CD4-positive, alpha-beta T cell treated with Interleukin-4 for 1 hour (primary cell): ENCODE measurements around the gene ANKFN1.

Experiments used
- DNase-seq, 2 donors: peaks; one replicate each; pipeline ENCODE4 v3.0.0-alpha.2; 2020 to 2022

ANKFN1 gene

GRCh38 chr17:56451629-56452028 is 298.4 kb downstream of the ANKFN1 start:
- no peak for DNase-seq

- no peak for DNase-seq
Measured at GRCh38 chr17:56452461-56452860, 299.2 kb downstream of the ANKFN1 start.

DNA sequence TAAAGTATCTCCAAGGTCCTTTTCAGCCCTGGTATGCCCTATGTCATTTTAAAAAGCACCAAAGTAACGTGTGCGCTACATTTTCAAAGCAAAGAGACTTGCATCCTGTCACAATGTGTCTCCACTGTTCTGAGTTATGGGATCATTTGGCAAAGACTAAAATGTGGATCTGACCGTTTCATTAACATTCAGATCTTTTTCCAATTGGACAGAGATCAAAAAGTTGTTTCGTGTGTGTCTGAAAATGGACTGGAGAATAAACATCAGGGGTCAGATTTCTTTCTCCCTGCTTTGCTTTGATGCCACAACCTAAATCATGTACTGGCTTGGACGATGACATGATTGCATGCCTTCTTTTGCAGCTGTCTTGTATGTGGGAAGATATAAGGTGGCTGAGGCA is 304.2 kb downstream of the ANKFN1 start:
- no peak for DNase-seq

GRCh38 chr17:56465886-56466285 is 312.6 kb downstream of the ANKFN1 start:
- DNase-seq = no peak

DNA sequence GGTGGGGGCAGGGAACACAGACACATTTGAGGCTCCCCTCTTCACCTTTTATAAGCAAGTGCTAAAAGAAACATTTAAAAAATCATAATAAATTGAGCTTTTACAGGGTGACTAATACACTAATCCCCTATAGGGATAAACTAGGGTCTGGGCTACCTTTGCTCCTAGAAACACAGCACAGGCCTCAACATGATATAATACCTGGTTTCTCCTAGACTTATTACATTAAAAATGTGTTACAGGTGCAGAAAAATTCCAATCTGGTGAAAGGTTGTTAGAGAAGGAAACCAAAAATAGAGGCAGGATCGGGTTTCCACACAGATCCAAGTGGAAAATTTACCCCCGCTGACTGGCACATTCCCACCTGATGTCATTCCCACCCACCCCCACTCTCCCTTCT is 315.6 kb downstream of the ANKFN1 start:
- no peak for DNase-seq

DNA sequence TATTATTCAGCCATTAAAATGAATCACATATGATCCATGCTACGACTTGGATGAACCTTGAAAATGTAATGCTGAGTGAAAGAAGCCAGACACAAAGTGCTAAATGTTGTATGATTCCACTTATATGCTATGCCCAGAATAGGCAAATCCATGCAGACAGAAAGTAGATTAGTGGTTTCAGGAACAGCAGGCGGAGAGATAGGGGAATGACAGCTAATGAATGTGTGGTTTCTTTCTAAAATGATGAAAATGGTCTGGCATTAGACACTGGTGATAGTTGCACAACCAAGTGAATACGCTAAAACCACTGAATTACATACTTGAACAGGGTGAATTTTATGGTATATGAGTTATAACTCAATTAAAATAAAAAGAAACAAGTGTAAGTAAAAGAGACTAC is 318.4 kb downstream of the ANKFN1 start:
- DNase-seq = no peak

DNA sequence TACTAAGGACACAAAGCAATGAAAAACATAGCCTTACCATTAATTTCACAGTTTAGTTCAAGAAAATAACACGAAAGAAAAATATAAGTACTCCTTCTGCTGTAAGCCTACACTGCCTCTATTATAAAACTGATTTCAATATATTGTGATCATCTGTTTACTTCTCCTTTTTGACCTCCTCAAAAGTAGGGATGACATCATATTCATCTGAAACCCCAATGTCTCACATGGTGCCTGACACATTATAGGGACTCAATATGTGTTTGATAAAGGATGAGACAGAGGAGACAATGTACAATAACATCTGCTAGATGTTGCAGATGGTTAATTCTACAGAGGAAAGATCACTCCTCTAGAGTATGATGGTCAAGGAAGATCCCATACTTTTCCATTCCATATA is 321.8 kb downstream of the ANKFN1 start:
- DNase-seq = no peak

DNA sequence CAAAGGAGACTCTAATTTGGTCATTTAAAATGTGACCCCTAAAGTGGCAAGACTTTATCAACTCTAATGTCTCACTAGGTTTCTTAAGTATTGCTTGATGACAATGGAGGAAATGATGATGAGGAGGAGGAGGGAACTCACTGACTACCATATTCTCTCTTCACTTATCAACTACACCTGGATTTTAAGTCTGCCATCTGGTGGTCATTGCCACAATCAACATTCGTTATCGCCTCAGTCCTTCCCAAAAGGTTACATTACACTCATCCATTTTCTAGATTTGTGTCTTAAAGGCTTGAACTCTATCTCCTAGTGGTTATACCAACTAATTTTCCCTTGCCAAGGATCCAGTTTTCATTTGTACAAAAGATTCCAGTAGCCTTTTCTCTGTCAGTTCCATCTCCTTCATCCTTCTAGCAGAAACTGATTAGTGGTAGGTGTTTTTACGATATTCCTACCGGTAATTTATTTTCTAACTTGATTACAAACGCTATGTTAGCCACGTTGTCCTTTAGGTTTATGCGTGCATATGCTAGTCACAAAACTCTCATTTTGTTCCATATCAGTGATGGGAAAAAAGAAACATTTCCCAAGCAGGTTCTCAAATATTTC is 325.7 kb downstream of the ANKFN1 start:
- peak in 1 of 2 donors; percentile 6 for DNase-seq

- DNase-seq = no peak
Measured at GRCh38 chr17:56480501-56480900, 327.2 kb downstream of the ANKFN1 start.

- DNase-seq = no peak
Measured at GRCh38 chr17:56481659-56482058, 328.4 kb downstream of the ANKFN1 start.

DNA sequence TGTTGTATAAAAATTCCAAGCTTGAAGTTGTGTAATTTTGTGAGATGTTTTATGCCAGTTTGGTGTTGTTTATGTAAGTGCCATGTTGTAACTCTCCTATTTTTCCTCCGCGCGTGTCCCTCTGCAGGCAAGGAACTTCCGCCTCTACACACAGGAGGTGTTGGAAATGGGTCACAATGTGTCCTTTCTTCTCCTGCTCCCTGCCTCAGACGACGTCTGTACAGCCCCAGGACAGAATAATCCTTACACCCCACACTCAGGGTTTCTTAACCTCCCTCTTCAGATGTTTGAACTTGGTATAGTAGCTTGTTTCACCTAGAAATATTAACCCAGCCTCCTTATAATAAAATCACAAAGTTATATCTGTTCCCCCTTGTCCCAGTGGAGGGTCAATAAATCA is 329.0 kb downstream of the ANKFN1 start:
- DNase-seq = no peak

DNA sequence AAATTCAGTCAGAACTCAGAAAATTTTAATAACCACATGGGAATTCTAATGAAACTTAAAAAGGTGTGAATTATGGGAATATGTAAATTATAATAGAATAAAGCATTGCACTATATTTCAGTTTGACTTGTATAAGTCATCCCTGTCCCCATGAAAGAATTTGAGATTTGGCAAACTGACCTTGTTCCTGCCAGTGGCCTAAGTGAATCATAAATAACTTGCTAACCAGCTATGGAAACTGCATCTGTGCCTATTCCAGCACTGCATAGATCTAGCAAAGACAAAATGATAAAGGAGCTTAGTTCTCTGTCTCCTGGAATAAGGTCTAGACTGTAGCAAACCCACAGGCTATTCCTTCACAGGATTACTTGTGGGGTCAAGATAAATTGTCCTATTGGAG is 333.5 kb downstream of the ANKFN1 start:
- DNase-seq = no peak

DNA sequence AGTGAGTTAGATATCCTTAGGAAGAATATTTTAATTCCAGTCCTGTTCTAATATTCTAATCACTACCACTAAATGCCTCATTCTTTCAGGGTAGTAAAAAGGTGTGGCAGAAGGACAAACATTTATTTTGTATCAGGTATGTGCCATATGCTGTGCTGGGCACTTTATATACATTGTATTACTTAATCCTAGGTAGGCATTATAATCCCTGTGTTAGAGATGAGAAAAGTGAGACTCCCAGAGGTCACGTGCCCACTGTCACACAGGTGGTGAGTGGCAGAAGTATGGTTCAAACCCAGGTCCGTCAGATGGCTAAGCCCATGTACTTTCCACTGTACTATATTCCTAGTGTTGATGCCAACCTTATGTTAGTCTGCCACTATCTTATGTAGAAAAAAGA is 335.5 kb downstream of the ANKFN1 start:
- no peak for DNase-seq

DNA sequence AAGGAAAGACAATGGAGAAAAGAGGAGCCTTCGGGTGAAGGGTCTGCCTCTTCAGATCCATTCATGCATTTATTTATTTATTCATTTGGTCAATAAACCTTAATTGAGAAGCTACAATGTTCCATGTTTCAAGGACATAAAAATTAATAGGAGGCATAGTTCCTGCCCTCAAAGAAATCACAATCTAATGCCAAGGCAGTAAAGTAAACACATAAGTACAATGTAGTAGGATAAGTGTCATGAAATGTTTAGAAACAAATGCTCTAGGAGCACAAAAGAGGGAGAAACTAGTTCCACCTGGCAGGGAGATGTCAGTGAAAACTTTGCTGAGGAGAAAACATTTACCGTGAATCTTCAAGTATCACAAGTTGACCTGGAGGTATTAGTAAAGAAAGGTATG is 336.7 kb downstream of the ANKFN1 start:
- DNase-seq = no peak

DNA sequence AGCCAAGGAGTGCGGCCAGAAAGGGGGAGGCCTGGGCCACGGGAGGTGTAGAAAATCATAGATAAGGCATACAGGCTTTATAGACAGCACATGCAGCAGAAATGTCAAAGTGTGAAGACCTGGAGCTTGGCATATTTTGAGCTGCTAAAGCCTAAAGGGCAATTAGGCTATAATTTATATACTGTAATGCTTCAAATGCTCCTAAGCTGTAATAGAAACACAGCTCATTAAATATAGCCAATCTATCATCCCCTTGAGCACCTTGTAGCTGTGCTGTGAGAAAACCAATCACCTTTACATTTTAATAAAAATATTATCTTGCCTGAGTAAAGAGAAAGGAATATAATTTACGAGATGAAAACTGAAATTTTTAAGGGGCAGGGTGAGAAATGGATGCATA is 342.3 kb downstream of the ANKFN1 start:
- DNase-seq = no peak

- no peak for DNase-seq
Measured at GRCh38 chr17:56497132-56497531, 343.9 kb downstream of the ANKFN1 start.

DNA sequence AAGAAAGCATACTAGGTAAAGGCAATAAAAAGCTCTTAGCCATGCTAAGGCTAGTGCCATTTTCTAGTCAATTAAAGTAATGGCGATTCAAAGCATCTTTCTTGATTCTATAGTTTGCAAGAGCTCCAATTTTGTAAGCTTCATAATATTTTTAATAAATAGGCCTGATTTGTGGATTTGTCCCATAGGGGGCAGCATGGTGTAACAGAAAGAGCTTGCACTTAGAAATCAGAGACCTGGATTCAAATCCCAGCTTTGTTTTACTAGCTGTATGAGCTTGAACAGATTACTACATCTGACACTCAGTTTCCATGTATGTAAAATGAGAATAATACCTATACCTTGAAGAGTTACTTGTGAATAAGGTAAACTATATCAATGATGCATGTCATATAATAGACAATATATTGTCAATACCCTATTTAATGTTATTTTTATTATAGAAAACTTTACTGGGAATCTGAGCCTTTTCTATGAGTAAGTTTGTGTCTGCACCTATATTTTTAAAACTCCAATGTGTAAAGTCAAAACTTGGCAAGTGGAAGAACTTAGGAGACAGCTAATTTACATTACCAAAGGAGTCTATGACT is 346.6 kb downstream of the ANKFN1 start:
- DNase-seq = peak in 1 of 2 donors; percentile 23

DNA sequence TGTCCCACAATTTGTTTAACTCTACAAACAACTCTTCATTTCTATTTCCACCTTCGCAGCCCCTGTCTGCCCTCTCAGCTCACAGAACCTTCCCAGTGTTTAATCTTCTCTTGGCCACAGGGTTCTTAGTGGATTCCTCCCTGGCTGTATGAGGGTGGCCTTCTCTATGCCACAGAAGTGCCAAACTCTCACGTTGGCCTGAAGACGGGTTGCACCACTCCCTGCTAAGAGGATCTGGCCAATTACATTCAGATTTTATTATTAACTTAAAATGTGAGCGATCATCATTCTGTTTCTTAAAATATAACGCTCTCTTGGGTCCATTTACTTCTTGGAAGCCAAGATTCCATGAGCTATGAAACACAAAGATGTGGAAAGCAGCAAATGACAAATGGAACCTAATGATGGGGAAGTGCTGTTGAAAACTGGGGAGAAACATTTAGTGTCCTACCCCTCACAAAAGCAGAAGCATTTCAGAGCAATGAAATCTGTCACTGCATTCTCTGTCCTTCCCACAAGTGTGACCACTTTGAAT is 348.9 kb downstream of the ANKFN1 start:
- DNase-seq = no peak

DNA sequence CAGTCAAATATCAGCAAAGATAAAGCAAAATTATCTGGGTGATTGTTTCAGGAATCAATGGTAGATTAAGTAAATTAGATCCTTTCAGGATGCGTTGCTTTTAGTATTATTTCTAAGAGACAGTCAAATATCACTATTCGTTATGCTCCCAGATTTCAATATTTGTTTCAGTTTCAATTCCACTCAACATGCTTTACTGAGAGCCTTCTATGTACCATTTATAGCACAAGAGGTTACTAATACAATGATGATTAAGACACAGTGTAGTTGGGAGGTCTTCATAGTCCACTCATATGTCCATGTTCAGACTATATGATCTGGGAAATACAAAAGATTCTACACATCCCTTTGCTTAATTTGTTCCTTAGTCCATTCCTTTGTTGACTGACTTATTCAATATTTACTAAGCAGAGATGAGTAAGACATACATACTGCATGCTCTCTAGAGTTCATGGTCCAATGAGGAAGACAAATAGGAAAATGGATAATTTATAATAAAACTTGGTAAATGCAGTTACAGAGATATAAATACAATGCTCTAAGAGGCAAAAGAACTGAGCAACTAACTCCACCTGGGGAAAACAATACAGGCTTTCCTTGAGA is 352.0 kb downstream of the ANKFN1 start:
- DNase-seq = no peak

DNA sequence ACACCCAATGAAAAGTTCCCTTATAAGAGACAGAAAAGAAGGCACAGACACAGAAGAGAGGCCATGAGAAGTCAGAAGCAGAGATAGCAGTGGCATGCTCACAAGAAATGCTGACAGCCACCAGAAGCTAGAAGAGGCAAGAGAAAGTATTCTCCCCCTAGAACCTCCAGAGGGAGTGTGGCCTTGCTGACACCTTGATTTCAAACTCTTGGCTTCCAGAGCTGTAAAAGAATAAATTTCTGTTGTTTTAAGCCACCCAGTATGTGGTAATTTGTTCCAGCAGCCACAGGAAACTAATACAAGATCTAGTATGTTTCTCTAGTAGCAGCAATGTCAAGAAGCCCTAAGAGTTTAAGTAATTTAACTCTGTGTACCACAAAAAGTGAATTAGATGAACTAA is 353.1 kb downstream of the ANKFN1 start:
- DNase-seq = no peak

DNA sequence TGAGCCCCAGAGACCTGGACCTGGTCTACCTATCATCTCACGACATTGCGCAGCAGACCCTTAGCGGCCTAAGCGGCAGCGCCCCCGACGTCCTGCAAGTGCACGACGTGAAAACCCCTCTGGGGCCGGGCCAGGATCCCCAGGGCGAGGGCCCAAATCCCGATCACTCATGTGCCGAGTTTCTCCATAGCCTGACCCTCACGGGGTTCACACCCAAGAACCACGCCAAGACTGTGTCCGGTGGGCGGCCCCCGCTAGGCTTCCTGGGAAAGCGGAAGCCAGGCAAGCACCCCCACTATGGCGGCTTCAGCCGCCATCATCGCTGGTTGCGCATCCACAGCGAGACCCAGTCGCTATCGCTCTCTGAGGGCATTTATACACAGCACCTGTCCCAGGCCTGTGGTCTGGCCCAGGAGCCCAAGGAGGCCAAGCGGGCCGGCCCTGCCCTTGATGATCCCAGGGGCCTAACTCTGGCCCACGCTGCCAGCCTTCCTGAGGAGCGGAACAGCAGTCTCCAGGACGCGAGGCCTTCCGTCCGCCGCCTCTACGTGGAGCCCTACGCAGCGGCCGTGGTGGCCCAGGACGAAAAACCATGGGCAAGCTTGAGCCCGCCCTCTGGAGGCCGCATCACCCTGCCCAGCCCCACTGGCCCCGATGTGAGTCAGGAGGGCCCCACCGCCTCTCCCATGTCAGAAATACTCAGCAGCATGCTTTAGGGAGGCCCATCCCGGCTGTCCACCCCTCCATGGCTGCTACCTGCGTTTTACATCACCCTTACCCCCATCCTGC is 357.5 kb downstream of the ANKFN1 start:
- DNase-seq = no peak

DNA sequence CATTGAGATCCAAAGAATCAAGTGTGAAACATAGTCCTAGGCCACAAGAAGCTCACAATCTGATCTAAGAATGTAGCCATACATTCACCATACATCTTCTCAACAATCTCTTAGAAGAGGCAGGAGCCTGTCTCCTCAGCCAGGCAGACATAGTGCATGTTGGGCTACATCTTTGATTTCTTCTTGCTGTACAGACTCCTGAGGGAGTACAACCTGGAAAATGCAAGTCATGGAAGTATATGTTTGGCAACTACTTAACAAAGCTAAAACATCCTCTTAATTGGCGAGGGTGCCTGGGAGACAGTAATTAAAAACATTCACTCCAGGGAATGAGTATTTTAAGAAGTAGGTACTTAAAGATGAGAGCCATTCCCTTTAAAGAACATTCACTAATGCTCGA is 361.0 kb downstream of the ANKFN1 start:
- no peak for DNase-seq

GRCh38 chr17:56514899-56515298 is 361.6 kb downstream of the ANKFN1 start:
- no peak for DNase-seq
